Activated T-cell treated with anti-CD3 and anti-CD28 coated beads, Interleukin-2, amount 50 U/mL, for 4 hours (primary cell): ENCODE measurements around the gene TMEM135. TPM values are rescaled to one million over a fixed set of nuclear protein-coding genes. Genes with fewer than 3 reads are reported as not detected.

Experiments used
- ATAC-seq, 2 donors: fragments of 200-7000 bp; cut with Tn5 transposase; one replicate each; pipeline ENCODE4 v1.10.0; 2021
- DNase-seq: peaks from one replicate; pipeline ENCODE4 v3.0.0-alpha.2; 2020
- H3K27me3 Mint-ChIP-seq: one replicate; pipeline ENCODE4 v1.8.0; 2021; ENCODE audit warnings: low read depth, mixed read lengths
- H3K36me3 Mint-ChIP-seq: one replicate; pipeline ENCODE4 v1.8.0; 2022; ENCODE audit warnings: mixed read lengths; ENCODE audit not compliant: insufficient read depth
- H3K4me1 Mint-ChIP-seq: one replicate; pipeline ENCODE4 v1.8.0; 2021; ENCODE audit warnings: low read depth, mixed read lengths
- H3K4me3 Mint-ChIP-seq: one replicate; pipeline ENCODE4 v1.8.0; 2021; ENCODE audit warnings: mild to moderate bottlenecking, moderate library complexity, mixed read lengths
- H3K9me3 Mint-ChIP-seq: one replicate; pipeline ENCODE4 v1.8.0; 2021; ENCODE audit warnings: mixed read lengths
- total RNA-seq, 3 donors: library from RNA; stranded (reverse); gene quantifications; one replicate each; pipeline ENCODE4 v1.2.1, GENCODE V29; 2021

Gene TMEM135
- total RNA-seq, 3 donors from 2014 or later: 9.6 to 17.9 (median 11.7) TPM

DNA sequence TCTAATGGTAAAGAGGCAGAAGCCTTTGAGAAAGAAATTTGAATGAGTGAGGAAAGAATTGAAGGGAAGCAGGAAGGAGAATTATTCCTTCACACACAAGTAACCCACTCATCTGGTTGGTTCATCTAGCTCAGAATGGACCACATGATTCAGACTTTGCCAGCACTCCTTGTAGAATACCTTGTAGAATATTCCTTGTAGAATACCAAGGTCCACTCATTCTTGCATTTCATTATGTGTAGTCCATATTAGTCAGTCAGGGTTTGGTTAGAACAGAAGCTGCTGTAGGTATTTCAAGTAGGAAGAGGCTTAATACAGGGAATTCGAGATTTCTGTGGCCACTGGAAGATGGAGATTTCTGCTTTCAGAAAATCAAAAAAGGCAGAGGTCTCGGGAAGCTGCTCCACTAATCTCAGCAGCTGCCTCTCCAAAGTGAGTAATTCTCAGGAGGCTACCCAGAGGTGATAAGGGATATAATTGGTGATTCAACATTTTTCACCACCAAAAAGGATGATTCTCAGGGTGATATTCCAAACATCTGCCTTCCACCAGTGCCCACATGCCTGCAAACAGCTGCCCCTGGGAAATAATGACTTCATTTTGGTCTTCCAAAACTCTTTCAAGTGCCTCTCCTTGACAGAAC is 329.1 kb downstream of the TMEM135 start:
- DNase-seq: no peak
- H3K9me3 Mint-ChIP-seq: no peaks in the 10 kb centered on the region

GRCh38 chr11:87368151-87368550 is 330.4 kb downstream of the TMEM135 start:
- Mint-ChIP-seq H3K27me3 (peaks cover 5% of the 10 kb centered on the region), H3K9me3 (no peaks in the 10 kb centered on the region), H3K4me1 (no peaks in the 10 kb centered on the region), H3K36me3 (no peaks in the 10 kb centered on the region), H3K4me3 (no peak overlapping the region)
- no peak for DNase-seq
- no peak for ATAC-seq

More for the DNA sequence above, 329.1 kb downstream of the TMEM135 start:
- no peak for ATAC-seq
- peaks cover 5% of the 10 kb centered on the region for H3K27me3 Mint-ChIP-seq
- H3K4me3 Mint-ChIP-seq: no peak overlapping the region
- H3K4me1 Mint-ChIP-seq: no peaks in the 10 kb centered on the region
- no peaks in the 10 kb centered on the region for H3K36me3 Mint-ChIP-seq

DNA sequence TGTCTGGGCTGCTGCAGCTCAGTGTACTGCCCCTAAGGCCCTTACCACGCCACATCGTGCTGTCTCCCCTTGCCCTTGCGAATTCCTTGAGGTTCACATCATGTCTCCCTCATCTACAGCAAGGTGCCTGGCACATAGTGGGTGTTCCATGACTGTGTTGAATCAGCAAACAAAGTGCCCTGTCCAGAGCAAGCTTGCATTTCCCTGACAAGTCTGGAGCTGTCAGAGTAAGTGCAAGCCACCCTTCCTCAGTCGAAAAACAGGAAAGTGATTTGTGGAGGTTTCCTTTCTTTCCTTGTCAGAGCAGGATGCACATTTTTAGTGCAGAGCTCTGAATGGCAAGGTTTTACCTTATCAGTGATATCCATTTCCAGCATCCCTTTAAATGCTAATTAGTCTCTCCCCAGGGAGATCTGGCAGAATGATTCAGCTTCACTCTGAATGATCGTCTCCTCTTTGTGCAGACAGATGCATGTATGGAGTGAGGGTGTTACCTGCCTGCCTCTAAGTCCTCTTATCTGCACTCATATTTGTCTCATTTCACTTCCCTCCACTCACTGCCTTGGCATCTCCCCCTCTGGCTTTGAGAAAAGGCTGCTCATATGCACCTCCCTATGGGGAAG is 331.2 kb downstream of the TMEM135 start:
- ATAC-seq (no peak), DNase-seq (no peak)
- no peak overlapping the region for H3K4me3 Mint-ChIP-seq
- H3K4me1 Mint-ChIP-seq: no peaks in the 10 kb centered on the region
- no peaks in the 10 kb centered on the region for H3K36me3 Mint-ChIP-seq
- H3K9me3 Mint-ChIP-seq: no peaks in the 10 kb centered on the region
- peaks cover 7% of the 10 kb centered on the region for H3K27me3 Mint-ChIP-seq

DNA sequence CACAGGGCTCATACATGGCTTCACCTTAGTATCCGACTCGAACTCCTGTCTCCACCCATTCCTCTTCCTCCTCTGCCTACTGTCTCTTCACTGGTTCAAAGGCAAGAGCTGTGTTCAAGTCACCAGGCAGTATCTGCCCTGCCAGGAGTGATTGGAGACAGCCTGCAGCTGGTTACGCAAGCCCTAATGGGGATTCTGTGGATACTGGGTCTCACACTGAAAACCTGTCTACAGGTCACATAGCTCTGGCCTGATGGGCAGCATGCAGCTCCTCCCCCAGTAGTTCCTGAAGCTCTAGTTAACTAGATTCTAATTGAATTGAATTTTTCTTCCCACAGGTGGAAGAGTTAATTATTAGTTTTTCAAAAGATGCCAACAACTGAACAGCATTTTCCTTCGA is 332.2 kb downstream of the TMEM135 start:
- Mint-ChIP-seq H3K9me3 (no peaks in the 10 kb centered on the region), H3K27me3 (peaks cover 7% of the 10 kb centered on the region), H3K4me3 (no peak overlapping the region), H3K36me3 (no peaks in the 10 kb centered on the region), H3K4me1 (no peaks in the 10 kb centered on the region)
- no peak for ATAC-seq
- no peak for DNase-seq

GRCh38 chr11:87372065-87372464 is 334.3 kb downstream of the TMEM135 start:
- Mint-ChIP-seq H3K27me3 (peaks cover 7% of the 10 kb centered on the region), H3K4me1 (no peaks in the 10 kb centered on the region), H3K9me3 (no peaks in the 10 kb centered on the region), H3K4me3 (no peak overlapping the region), H3K36me3 (no peaks in the 10 kb centered on the region)
- ATAC-seq: no peak
- DNase-seq: no peak

Other genes with a start within 250 kb of the TMEM135 start
- gene PRSS23, start 237.4 kb upstream of the TMEM135 start, total RNA-seq: 10 to 100 TPM in 2 of 3 donors, 1 to 10 TPM in 1; 6.6 to 12.1 (median 10.4) TPM
- under 1 TPM; 0.05 to 0.11 (median 0.08) TPM for gene FZD4, start 82.5 kb upstream of the TMEM135 start, total RNA-seq